AML-193 (cell line): Measurements from ENCODE around the gene DHX57.
"Not testable (repeated sequence)": the region's sequence is repeated elsewhere in the genome, so short reads cannot be mapped to it uniquely, and the experiment has no call there.

Source experiments
- DNase-seq, 2 experiments: peaks; one replicate each; lab custom pipeline; 2025; lab: John Stamatoyannopoulos, UW

DHX57 gene

GRCh38 chr2:38797953-38798352 is 77.8 kb downstream of the DHX57 start:
- DNase-seq, result no peak

DNA sequence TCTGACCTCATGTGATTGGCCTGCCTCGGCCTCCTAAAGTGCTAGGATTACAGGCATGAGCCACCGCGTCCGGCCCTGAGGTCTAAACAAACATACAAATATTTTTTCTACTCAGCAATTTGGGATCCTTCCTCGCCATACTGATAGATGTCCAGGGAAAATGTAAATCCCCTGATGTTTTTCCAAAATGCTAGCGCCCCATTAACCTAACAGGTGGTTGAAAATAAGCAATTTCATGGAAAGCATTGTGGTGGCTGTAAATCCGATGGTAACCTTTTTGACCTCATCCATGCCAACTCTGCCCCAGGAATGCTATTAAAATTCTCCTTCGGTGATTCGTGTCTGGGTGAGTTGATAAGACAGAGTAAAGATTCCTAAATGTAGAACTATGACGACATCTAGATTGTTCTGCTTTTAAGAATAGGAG is 78.5 kb downstream of the DHX57 start:
- DNase-seq, result no peak

- not testable (repeated sequence) for DNase-seq
Observed at GRCh38 chr2:38795016-38795415, 80.7 kb downstream of the DHX57 start.

GRCh38 chr2:38794235-38794946 is 81.3 kb downstream of the DHX57 start:
- DNase-seq, result no peak

DNA sequence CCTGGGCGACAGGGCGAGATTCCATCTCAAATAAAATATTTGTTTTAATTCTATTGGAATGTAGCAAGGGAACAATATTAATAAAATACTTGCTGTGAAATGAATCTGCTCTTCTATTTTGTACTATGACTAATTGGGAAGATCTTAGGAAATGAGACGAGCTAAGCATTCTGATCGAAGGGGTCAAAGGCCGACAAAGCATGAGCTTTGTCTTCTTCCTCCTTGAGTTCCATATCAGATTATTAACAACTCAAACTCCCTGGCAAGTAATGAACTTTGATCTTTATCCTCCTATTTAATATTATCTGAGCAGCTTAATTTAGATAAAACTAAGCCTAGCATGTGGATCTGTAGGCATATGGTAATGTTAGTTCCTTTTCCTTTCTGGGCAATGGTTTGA is 82.2 kb downstream of the DHX57 start:
- DNase-seq, result no peak

DNA sequence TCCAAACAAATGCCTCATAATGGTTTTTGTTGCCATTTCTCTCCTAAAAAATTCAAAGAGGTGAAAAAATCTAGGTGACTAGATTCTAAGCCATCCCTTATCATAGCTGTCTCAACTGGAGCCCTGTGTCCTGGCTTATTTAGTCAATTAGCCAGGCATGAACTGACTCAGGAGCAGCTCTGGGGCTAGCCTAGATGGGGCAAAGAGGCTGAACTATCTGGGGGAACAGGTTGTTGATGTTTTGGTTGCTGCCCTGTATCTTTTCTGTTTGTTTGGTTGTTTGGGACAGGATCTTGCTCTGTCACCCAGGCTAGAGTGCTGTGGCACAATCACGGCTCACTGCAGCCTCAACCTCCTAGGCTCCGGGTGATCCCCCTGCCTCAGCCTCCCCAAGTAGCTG is 83.0 kb downstream of the DHX57 start:
- DNase-seq, result no peak

- not testable (repeated sequence) for DNase-seq
Observed at GRCh38 chr2:38792321-38792720, 83.4 kb downstream of the DHX57 start.

GRCh38 chr2:38791744-38792143 is 84.0 kb downstream of the DHX57 start:
- DNase-seq, result peak; percentile 35 to 47

DNA sequence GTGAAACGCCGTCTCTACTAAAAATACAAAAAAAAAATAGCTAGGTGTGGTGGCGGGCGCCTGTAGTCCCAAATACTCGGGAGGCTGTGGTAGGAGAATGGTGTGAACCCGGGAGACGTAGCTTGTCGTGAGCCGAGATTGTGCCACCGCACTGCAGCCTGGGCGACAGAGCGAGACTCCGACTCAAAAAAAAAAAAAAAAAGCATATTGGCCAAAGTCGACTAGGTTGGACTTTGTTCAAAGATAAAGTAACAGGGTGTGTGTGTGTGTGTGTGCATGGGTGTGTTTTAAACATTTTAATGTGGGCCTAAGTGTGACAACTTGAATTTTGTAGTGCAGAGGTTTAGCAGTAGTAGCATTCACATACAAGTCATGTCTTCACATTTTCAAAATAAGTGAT is 86.0 kb downstream of the DHX57 start:
- no peak for DNase-seq

DNA sequence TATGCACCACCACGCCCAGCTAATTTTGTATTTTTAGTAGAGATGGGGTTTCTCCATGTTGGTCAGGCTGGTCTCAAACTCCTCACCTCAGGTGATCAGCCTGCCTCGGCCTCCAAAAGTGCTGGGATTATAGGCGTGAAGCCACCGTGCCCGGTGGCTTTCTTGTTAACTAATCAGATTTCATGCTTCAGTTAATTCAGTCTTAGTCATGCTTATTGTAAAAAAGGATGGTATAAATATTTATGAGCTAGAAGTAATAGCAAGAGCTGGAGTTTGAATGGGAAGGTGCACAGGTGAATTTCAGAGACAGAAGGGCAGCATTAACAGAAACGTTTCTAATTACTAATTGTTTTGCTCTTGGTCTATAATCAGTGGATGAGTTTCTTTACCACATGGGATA is 87.4 kb downstream of the DHX57 start:
- DNase-seq, result no peak

DNA sequence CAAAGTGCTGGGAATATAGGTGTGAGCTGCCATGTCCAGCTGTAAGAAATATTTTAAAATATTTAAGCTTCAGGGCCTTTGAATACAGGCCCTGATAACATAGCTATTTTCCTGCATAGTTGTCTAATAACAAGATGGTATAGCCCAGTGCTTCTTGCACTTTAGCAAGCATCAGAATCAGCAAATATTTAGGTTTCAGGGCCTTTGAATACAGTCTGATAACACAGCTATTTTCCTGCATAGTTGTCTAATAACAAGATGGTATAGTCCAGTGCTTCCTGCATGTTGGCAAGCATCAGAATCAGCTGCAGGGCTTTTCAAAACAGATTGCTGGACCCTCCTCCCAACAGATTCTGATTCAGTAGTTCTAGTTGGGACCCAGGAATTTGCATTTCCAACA is 92.1 kb downstream of the DHX57 start:
- DNase-seq, result no peak

- no peak for DNase-seq
Observed at GRCh38 chr2:38778687-38779082, 97.0 kb downstream of the DHX57 start.

- no peak for DNase-seq
Observed at GRCh38 chr2:38776531-38776930, 99.2 kb downstream of the DHX57 start.

DNA sequence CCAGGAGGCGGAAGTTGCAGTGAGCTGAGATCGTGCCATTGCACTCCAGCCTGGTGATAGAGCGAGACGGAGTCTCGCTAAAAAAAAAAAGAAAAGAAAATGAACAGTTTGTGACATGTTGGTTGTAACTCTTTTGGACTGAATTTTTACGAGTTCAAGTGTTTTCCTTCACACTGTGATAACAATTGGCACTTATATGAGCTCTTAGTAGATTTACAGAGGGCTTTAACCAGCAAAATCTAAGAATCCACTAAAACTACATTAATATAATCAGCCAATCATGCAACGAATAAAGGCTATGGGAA is 99.9 kb downstream of the DHX57 start:
- no peak for DNase-seq

DNA sequence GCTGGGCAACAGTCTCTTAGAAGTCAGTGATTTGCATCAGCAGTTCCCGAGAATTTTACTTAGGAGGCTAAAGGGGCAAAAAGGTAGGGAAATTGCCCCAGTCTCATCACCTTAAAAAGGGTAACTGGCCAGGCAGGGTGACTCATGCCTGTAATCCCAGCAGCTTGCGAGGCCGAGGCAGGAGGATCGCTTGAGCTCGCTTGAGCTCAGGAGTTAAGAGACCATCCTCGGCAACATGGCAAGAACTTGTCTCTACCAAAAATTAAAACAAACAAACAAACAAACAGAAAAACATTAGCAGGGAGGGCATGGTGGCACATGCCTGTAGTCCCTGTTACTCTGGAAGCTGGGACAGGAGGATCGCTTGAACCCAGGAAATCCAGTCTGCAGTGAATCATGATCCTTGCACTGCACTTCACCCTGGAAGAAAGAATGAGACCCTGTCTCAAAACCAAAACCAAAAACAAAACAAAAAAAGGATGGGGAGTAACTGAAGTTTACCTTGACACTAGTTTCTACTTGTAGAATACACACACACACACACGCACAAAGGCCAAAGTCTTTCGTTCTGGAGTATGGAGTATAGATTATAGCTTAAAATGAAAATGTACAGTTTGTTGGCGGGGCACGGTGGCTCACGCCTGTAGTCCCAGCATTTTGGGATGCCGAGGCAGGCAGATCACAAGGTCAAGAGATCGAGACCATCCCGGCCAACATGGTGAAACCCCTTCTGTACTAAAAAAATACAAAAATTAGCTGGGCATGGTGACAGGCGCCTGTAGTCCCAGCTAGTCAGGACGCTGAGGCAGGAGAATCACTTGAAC is 100.4 kb downstream of the DHX57 start:
- DNase-seq, result no peak

DNA sequence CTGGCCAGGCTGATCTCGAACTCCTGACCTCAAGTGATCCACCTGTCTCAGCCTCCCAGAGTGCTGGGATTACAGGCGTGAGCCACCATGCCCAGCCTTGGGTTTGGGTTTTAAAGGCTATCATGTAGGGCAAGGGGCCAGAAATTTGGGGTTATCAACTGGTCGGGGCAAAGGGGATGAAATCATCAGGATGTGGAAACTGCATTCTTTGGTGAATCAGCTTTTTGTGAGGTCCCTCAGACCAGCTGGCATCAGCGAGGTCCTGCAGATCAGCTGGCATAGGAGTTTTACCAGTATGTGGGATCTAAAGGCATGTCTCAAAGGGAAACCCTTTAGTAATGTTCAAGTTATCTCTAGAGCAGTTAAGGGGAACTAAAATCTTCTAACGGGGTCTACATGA is 104.1 kb downstream of the DHX57 start:
- no peak for DNase-seq

DNA sequence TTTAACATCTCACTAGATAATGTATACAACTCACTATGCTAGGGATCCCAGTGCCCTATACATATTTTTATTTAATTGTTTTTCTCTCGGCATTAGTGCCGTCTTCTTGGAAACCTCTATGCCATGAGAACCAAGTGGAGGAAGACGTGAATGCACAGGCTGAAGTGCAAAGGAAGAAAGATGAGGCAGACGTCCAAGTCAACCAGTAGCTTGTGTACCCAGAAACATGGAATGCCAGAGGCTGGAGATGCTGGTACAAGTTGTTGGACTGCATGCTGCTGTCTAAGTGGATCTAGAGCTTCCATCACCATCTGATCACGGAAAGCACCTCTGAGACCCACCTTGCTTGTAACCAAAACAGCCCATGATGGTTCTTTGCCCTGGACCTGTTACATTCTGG is 110.2 kb downstream of the DHX57 start:
- no peak for DNase-seq

- no peak for DNase-seq
Observed at GRCh38 chr2:38765149-38765548, 110.6 kb downstream of the DHX57 start.

DNA sequence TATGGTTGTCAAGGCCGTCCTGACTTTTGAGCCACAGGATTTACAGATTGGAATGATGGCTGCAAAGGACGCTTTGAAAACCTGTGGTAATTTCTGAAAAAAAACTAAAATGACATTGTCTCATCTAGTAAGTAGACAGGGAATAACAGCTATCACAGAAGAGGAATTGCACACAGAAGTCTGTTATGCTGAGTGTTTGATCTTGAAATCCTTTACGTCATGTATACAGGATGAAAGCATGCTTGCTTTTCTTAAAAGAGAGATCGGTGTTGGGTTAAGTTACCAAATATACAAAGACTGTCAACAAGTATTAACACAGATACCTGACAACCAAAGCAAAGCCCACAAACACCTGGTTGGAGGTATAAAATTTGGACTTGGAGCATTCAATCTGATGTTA is 112.0 kb downstream of the DHX57 start:
- DNase-seq, result no peak

GRCh38 chr2:38763228-38763627 is 112.5 kb downstream of the DHX57 start:
- DNase-seq, result no peak

DNA sequence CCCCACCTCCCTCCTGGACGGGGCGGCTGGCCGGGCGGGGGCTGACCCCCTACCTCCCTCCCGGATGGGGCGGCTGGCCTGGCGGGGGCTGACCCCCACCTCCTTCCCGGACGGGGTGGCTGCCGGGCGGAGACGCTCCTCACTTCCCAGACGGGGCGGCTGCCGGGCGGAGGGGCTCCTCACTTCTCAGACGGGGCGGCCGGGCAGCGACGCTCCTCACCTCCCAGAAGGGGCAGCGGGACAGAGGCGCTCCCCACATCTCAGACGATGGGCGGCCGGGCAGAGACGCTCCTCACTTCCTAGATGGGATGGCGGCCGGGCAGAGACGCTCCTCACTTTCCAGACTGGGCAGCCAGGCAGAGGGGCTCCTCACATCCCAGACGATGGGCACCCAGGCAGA is 119.8 kb downstream of the DHX57 start:
- not testable (repeated sequence) for DNase-seq

DNA sequence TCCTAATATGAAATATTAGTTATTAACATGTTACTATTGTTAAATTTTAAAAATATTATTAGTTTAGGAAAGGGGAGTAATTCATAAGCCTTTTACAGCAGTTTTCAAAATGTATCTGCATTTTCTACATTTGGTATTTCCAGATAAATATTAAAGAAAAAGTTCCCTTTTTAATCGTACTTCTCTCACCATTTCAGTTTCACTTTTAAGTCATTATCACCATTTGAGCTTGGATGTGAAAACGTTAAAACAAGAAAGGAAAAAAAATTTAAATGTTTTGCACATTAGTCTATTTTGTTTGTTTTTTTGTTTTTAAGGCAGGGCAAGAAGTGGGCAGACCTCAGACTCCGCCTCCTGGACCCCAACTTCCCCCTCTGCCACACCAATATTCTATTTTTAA is 121.2 kb downstream of the DHX57 start:
- no peak for DNase-seq

- DNase-seq, result no peak
Observed at GRCh38 chr2:38754049-38754448, 121.7 kb downstream of the DHX57 start.
